Stimulated activated CD8-positive, alpha-beta memory T cell treated with anti-CD3 and anti-CD28 coated beads, Interleukin-4, amount 100 ng/mL, for 1 hour (primary cell): ENCODE data around the gene GATA2.

Experiments
- DNase-seq, 2 donors: peaks; one replicate each; pipeline ENCODE4 v3.0.0-alpha.2; 2020; ENCODE audit warnings: low read depth in 2 of 2, low spot score in 1 of 2

GATA2 gene

DNA sequence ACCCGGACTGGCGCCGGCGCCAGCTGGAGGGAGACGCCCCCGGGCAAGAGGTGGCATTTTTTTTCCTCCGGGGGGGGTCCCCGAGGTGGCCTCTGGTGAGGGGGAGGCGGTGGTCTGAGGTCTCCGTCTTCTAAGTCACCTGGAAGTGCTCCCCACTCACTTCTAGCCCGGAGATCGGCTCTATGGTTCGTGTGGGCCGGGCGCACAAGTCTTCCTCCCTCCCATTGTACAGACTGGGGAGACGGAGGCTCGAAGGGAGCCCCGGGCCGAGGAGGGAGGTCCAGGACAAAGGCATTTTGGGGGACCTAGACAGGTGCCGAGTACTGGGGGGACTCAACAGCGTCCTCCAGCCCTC lies 4.4 kb downstream of the GATA2 start:
- no peak for DNase-seq

GRCh38 chr3:128487813-128488635 lies 5.0 kb downstream of the GATA2 start:
- DNase-seq = no peak

GRCh38 chr3:128487538-128487812 lies 5.5 kb downstream of the GATA2 start:
- DNase-seq = no peak

- DNase-seq = no peak
Measured at GRCh38 chr3:128486681-128487537, 6.1 kb downstream of the GATA2 start.

GRCh38 chr3:128486205-128486628 lies 6.8 kb downstream of the GATA2 start:
- DNase-seq = no peak

- DNase-seq = no peak
Measured at GRCh38 chr3:128485282-128486204, 7.5 kb downstream of the GATA2 start.

GRCh38 chr3:128484404-128485281 lies 8.4 kb downstream of the GATA2 start:
- no peak for DNase-seq

DNA sequence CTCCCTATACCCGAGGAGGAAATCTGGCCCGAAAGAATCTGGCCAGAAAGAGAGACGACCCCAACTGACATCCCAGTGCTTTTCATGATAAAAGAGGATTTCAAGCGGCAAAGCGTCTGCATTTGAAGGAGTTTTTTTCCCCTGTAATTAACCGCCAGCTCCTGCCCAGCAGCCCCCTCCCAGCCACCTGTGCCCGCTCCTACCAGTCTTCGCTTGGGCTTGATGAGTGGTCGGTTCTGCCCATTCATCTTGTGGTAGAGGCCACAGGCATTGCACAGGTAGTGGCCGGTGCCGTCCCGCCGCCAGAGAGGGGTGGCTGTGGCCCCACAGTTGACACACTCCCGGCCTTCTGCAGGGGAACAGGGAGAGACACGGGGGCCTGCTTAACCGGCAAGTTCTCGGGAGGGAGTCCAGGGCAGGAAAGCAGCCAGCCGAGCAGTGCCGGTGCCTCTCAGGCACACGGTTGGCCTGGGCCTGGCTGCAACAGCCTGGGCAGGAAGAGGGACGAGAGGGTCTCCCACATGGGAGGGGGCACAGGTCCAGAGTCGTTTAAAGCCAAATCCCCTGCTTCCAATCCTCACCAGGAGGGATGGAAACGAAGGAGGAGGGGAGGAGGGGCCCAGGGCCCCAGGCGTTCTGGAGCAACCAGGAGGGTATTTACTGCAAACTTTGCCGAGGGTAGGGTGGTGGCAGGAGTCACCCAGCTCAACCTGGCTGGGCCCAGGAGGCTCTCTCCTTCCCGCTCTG lies 9.2 kb downstream of the GATA2 start:
- no peak for DNase-seq

- DNase-seq = no peak
Measured at GRCh38 chr3:128482666-128483656, 10.0 kb downstream of the GATA2 start.

DNA sequence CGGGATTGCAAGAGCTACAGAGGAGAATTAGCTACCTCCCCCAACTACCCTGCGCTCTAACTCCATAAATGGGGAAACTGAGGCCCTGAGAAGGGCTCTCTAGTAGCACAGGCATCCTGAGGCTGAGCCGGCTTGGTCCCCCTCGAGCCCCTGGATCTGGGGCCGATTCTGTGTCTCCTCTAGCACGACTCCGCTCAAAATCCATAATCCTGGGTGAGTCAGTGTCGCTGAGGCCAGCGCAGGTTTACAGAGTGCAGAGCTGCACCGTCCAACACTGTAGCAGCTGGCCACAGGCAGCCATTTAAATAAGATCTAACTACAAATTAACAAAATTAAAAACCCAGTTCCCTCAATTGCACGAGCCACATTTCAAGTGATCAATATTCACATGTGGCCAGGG lies 10.8 kb downstream of the GATA2 start:
- no peak for DNase-seq

- DNase-seq = no peak
Measured at GRCh38 chr3:128481438-128481942, 11.5 kb downstream of the GATA2 start.

GRCh38 chr3:128480717-128481437 lies 12.1 kb downstream of the GATA2 start:
- no peak for DNase-seq

DNA sequence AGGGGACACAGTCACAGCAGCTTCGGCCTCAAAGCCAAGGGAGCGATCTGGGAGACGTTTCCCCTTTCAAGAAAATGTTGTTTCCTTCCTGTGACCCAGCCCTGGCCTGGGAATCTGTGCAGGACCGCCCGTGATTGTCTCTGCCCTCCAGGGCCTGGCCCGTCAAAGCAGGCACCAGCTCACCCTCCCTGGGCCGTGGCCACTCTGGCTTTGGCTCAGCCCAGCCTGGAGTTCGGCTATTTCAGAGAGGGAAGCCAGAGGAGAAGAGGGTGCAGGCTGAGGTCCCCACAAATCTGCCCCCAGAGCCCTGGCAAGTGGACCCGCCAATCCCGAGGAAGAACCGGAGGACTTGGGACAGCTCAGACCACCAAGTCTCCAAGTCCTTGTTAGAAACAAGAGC lies 12.7 kb downstream of the GATA2 start:
- DNase-seq = no peak

- no peak for DNase-seq
Measured at GRCh38 chr3:128479558-128480086, 13.4 kb downstream of the GATA2 start.

DNA sequence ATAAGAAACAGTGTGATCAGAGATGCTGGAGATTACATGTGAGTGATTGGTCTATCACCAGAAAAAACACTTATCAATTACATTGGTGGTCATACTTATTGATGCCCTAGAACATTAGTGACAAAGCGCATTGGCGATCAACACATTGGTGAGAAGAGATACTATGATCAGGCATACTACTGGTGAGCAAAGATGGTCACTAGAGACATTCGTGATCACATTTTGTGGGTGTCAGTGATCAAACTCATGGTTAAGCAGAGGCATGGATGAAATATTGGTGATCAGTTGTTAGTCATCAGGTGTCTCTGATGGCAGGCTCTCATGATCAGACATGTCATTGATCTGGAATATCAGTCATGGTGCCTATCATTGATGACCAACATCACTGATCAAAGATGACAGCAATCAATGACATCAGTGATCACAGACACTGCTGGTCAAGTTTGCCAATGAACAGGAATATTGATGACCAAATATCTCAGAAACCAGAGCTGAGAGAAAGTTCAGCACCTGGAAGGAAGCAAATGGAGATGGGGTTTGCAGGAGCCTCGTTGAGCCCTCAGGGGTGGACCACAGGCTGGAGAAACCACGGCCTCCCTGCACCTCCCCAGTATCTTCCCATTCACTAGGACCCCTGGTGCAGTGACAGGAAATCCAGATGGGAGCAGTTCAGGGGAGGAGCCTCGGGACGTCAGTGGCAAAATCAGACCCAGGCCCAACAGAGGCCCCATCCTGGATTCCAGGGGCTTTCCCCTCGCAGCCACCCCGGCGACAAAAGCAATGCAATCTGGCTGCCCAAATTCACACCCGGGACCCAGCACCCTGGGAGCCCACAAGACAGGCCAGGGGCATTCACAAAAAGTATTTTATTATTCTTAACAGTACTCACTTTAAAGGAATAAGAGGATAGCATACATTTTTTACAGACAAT lies 14.2 kb downstream of the GATA2 start:
- DNase-seq = no peak

DNA sequence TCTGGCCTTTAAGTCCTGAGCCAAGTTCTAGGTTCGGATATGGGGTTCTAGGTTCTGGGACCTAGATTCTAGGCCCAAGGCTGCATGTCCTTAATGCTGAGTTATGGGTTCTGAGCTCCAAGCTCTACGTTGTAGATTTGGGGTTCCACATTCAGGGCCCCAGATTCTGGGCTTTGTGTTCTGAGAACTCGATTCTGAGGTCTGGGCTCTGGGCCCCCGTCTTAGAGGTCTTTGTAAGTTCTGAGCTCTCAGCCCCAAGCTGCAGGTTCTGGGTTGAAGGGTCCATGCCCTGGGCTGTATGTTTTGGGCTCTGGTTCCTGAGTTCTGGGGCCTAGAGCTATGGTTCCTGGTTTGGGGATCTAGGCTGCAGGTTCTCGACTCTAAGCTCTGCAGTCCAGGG lies 16.3 kb downstream of the GATA2 start:
- no peak for DNase-seq
